Endothelial cell of umbilical vein (primary cell): ENCODE measurements around the gene AK5. TPM values are rescaled to one million over a fixed set of nuclear protein-coding genes. Genes with fewer than 3 reads are reported as not detected.

Experiments
- BruUV-seq: library from RNA; stranded (reverse); fragments of 400-500 nt; replicated peaks from 2 replicates; lab custom pipeline; 2021; lab: Mats Ljungman, UMichigan
- CTCF ChIA-PET: fragments of 300-600, 350-600 bp; sonication (Branson Sonifier 250); formaldehyde crosslinking; loops from one replicate; lab custom pipeline; 2021; ENCODE audit warnings: antibody characterized with exemption, inconsistent platforms; lab: Charles Lee
- POLR2A ChIA-PET: fragments of 300-600, 350-600 bp; sonication (Branson Sonifier 250); formaldehyde crosslinking; loops from one replicate; lab custom pipeline; 2021; ENCODE audit warnings: antibody characterized with exemption, inconsistent platforms; lab: Charles Lee
- DNase-seq: peaks from one replicate; pipeline ENCODE4 v3.0.0-alpha.2; 2011; ENCODE audit warnings: low read depth, low spot score
- FAIRE-seq: peaks from 2 replicates; lab custom pipeline; 2011; peaks lifted over from hg19 to GRCh38; lab: Jason Lieb, UNC
- H2AFZ ChIP-seq: 2 replicates; pipeline ENCODE4 v1.6.0; 2012; ENCODE audit warnings: low read depth, low read length, control low read depth, inconsistent platforms
- H3K27ac ChIP-seq: 2 replicates; pipeline ENCODE4 v1.5.1; 2011; ENCODE audit warnings: low read depth, mild to moderate bottlenecking, control low read depth, low read length, moderate library complexity; ENCODE audit not compliant: insufficient read depth
- H3K27me3 ChIP-seq, 2 experiments: 2 replicates each; pipeline versions ENCODE4 v1.6.0 to v1.6.1; 2011; ENCODE audit warnings: low read length in 2 of 2, mixed read lengths in 1 of 2; ENCODE audit not compliant: control insufficient read depth in 2 of 2, insufficient read depth in 2 of 2
- H3K36me3 ChIP-seq, 2 experiments: 2 replicates in 1 of 2; 3 replicates in 1 of 2; pipeline ENCODE4 v1.5.1; 2011; ENCODE audit warnings: low read length in 2 of 2, mild to moderate bottlenecking in 1 of 2, moderate library complexity in 1 of 2; ENCODE audit not compliant: control insufficient read depth in 2 of 2, insufficient read depth in 2 of 2; ENCODE audit errors: extremely low read depth in 1 of 2
- H3K4me1 ChIP-seq: 3 replicates; pipeline ENCODE4 v1.5.1; 2011; ENCODE audit warnings: mild to moderate bottlenecking, low read length; ENCODE audit not compliant: control insufficient read depth, insufficient read depth; ENCODE audit errors: extremely low read depth
- H3K4me2 ChIP-seq: 2 replicates; pipeline ENCODE4 v1.6.1; 2011; ENCODE audit warnings: low read length, control low read depth, mixed read lengths; ENCODE audit not compliant: insufficient read depth
- H3K4me3 ChIP-seq, 3 experiments: fragments of 200-600 bp in 1 of 3; sonication (generic), shearing (Covaris generic) in 1 of 3; replicated peaks in 1 of 3; 2 replicates each; pipeline ENCODE4 v1.5.1; 2011 to 2016; ENCODE audit warnings: control low read depth in 3 of 3, low read length in 3 of 3, mild to moderate bottlenecking in 2 of 3, inconsistent platforms in 1 of 3, low read depth in 1 of 3, moderate library complexity in 1 of 3; ENCODE audit not compliant: insufficient read depth in 1 of 3
- H3K79me2 ChIP-seq: 2 replicates; pipeline ENCODE4 v1.6.0; 2012; ENCODE audit warnings: low read length, inconsistent platforms; ENCODE audit not compliant: control insufficient read depth, insufficient read depth
- H3K9ac ChIP-seq: replicated peaks from 2 replicates; pipeline ENCODE3; 2011; ENCODE audit warnings: low read length, control low read depth; ENCODE audit not compliant: insufficient read depth; ENCODE audit errors: extremely low read depth
- H3K9me1 ChIP-seq: replicated peaks from 3 replicates; pipeline ENCODE4 v1.6.0; 2011; ENCODE audit warnings: mild to moderate bottlenecking, low read length; ENCODE audit not compliant: control insufficient read depth, insufficient read depth; ENCODE audit errors: extremely low read depth
- H3K9me3 ChIP-seq: replicated peaks from 2 replicates; pipeline ENCODE4 v1.5.1; 2012; ENCODE audit warnings: low read length, inconsistent platforms; ENCODE audit not compliant: control insufficient read depth, insufficient read depth
- H4K20me1 ChIP-seq: replicated peaks from 2 replicates; pipeline ENCODE3; 2011; ENCODE audit warnings: mild to moderate bottlenecking, low read length; ENCODE audit not compliant: control insufficient read depth, insufficient read depth; ENCODE audit errors: extremely low read depth
- CTCF ChIP-seq, 2 donors: IDR thresholded peaks; 1 replicate in 1 of 2; 2 replicates in 1 of 2; pipeline ENCODE4 v1.5.1; 2011; ENCODE audit warnings: low read length in 2 of 2, mild to moderate bottlenecking in 2 of 2, moderate library complexity in 2 of 2, control low read depth in 1 of 2, inconsistent platforms in 1 of 2, low read depth in 1 of 2; ENCODE audit not compliant: insufficient read depth in 1 of 2; ENCODE audit errors: extremely low read depth in 1 of 2
- EZH2 ChIP-seq: IDR thresholded peaks from 2 replicates; pipeline ENCODE4 v1.6.1; 2012; ENCODE audit warnings: borderline replicate concordance, low read depth, mild to moderate bottlenecking, moderate library complexity, low read length, inconsistent platforms; ENCODE audit not compliant: severe bottlenecking
- FOS ChIP-seq: IDR thresholded peaks from 2 replicates; pipeline ENCODE4 v1.6.1; 2011; ENCODE audit warnings: mild to moderate bottlenecking, low read length, moderate library complexity, borderline replicate concordance; ENCODE audit not compliant: insufficient read depth
- GATA2 ChIP-seq: IDR thresholded peaks from 2 replicates; pipeline ENCODE4 v1.7.0; 2011; ENCODE audit warnings: low read depth, mild to moderate bottlenecking, moderate library complexity, mixed read lengths, low read length; ENCODE audit not compliant: insufficient read length, insufficient read depth
- JUN ChIP-seq: IDR thresholded peaks from 2 replicates; pipeline ENCODE4 v1.6.1; 2011; ENCODE audit warnings: borderline replicate concordance, low read depth; ENCODE audit not compliant: insufficient read length, insufficient read depth
- MAX ChIP-seq: IDR thresholded peaks from 2 replicates; pipeline ENCODE4 v1.6.1; 2011; ENCODE audit not compliant: insufficient read depth, insufficient read length
- MYC ChIP-seq: IDR thresholded peaks from one replicate; pipeline ENCODE4 v1.6.1; 2011; ENCODE audit warnings: mild to moderate bottlenecking, low read depth, low read length
- POLR2A ChIP-seq: IDR thresholded peaks from 2 replicates; pipeline ENCODE4 v1.6.1; 2012; ENCODE audit warnings: low read depth, mild to moderate bottlenecking, control low read depth, low read length
- POLR2AphosphoS5 ChIP-seq: IDR thresholded peaks from 2 replicates; pipeline ENCODE4 v1.6.1; 2012; ENCODE audit warnings: low read depth, mild to moderate bottlenecking, control low read depth, low read length, moderate library complexity; ENCODE audit not compliant: insufficient read depth
- dilution Hi-C: fragments of 300-500 bp; cut with MboI; formaldehyde crosslinking; loops from one replicate; pipeline ENCODE4 v1.15.0; 2019; ENCODE audit warnings: low sequenced_read_pairs; ENCODE audit not compliant: extremely low pct_ligation_motif_present
- intact Hi-C: fragments of 100-400 bp; cut with micrococcal nuclease; formaldehyde crosslinking; loops from one replicate; pipeline ENCODE4 v1.10.0; 2022
- polyA plus RNA-seq, 4 experiments: library from polyadenylated mRNA; depleted of rRNA in 3 of 4; stranded (reverse) in 3 of 4; unstranded in 1 of 4; fragments of >200 nt; gene quantifications; 2 replicates each; pipeline versions ENCODE4 v1.2.1 to v1.2.3, GENCODE V29; 2011 to 2012; ENCODE audit warnings: missing spikeins in 1 of 4
- total RNA-seq: library from RNA; stranded (reverse); gene quantifications from 2 replicates; pipeline ENCODE4 v1.2.3, GENCODE V29; 2021

The AK5 gene
- total and polyA plus RNA-seq, 2 donors (not counting 3 experiments of a cell fraction or from before 2014, with no cell fraction given) = 5.0 to 7.5 TPM

GRCh38 chr1:77333501-77333900, 51.7 kb downstream of the AK5 start:
- ChIA-PET CTCF (no interaction called here), POLR2A (no interaction called here)
- no TSS peak for BruUV-seq
- FAIRE-seq (no peak), DNase-seq (no peak)
- H3K9me3 ChIP-seq = no peaks in the 10 kb centered on the region
- H2AFZ ChIP-seq = no peak overlapping the region
- H3K9ac ChIP-seq = no peak overlapping the region
- no peaks in the 10 kb centered on the region for H3K79me2 ChIP-seq
- H3K36me3 ChIP-seq = no peaks in the 10 kb centered on the region
- H3K27ac ChIP-seq = no peak overlapping the region
- H3K9me1 ChIP-seq = no peaks in the 10 kb centered on the region
- no peaks in the 10 kb centered on the region for H3K27me3 ChIP-seq
- intact Hi-C loops (no loop called here), dilution Hi-C loops (no loop called here)
- no peaks in the 10 kb centered on the region for H4K20me1 ChIP-seq
- no peaks in the 10 kb centered on the region for H3K4me1 ChIP-seq
- no peak overlapping the region for H3K4me3 ChIP-seq
- no peak overlapping the region for H3K4me2 ChIP-seq
- TF ChIP-seq POLR2AphosphoS5 (no peak), FOS (no peak), POLR2A (no peak), MYC (no peak), CTCF (IDR thresholded peaks at IDR 0.05; ENCODE audit: extremely low read depth in 1 of 2, insufficient read depth in 1 of 2, low read depth in 1 of 2, low read length in 2 of 2) (no peak), GATA2 (no peak), MAX (no peak), EZH2 (no peak), JUN (no peak)
